HepG2 (cell line): Measurements from ENCODE around the gene SERPINA6. TPM values are rescaled to one million over a fixed set of nuclear protein-coding genes. Genes with fewer than 3 reads are reported as not detected.

Experiments
- CBX1 ChIP-seq: IDR thresholded peaks from one replicate; pipeline ENCODE4 v1.6.1; 2016; ENCODE audit warnings: antibody characterized with exemption, low read depth
- EP300 ChIP-seq, 3 experiments: sonication (generic) in 1 of 3; formaldehyde crosslinking in 1 of 3; IDR thresholded peaks; 2 replicates each; pipeline versions ENCODE4 v1.5.1 to v1.6.1; 2011 to 2020; ENCODE audit warnings: low read depth in 2 of 3, low read length in 2 of 3, borderline replicate concordance in 1 of 3, improper control_type of control experiment in 1 of 3, mild to moderate bottlenecking in 1 of 3, missing genetic modification reagents in 1 of 3, moderate library complexity in 1 of 3
- ETV5 ChIP-seq: IDR thresholded peaks from 2 replicates; pipeline ENCODE4 v1.6.1; 2018; ENCODE audit warnings: missing biosample characterization, missing genetic modification reagents, inconsistent platforms, borderline replicate concordance
- FOXA1 ChIP-seq, 2 experiments: fragments of 450-650 bp in 1 of 2; sonication (generic) in 1 of 2; formaldehyde crosslinking in 1 of 2; IDR thresholded peaks; 2 replicates each; pipeline versions ENCODE4 v1.4.0 to v1.6.1; 2016 to 2020; ENCODE audit warnings: missing genetic modification reagents in 1 of 2
- FOXA3 ChIP-seq: IDR thresholded peaks from 2 replicates; pipeline ENCODE4 v1.6.1; 2016; ENCODE audit warnings: missing genetic modification reagents, missing compliant biosample characterization
- IKZF5 ChIP-seq: IDR thresholded peaks from 2 replicates; pipeline ENCODE4 v1.6.1; 2018; ENCODE audit warnings: missing genetic modification reagents, mild to moderate bottlenecking, missing compliant biosample characterization
- MEF2D ChIP-seq: sonication (generic); formaldehyde crosslinking; IDR thresholded peaks from 2 replicates; pipeline ENCODE4 v1.5.1; 2020; ENCODE audit warnings: mild to moderate bottlenecking, missing genetic modification reagents
- PHF5A ChIP-seq: IDR thresholded peaks from one replicate; pipeline ENCODE4 v1.6.1; 2018; ENCODE audit warnings: low read depth, missing genetic modification reagents; ENCODE audit not compliant: unreplicated experiment
- PPARG ChIP-seq: conservative IDR thresholded peaks from 2 replicates; pipeline ENCODE4 v1.6.1; 2016; ENCODE audit warnings: missing biosample characterization, missing genetic modification reagents
- SOX5 ChIP-seq: IDR thresholded peaks from 2 replicates; pipeline ENCODE4 v1.6.1; 2016; ENCODE audit warnings: borderline replicate concordance
- SRSF1 ChIP-seq: fragments of 200-400 bp; formaldehyde crosslinking; optimal IDR thresholded peaks from 2 replicates; pipeline ENCODE3; 2017; ENCODE audit warnings: mild to moderate bottlenecking, low read depth, low read length, moderate library complexity
- SSRP1 ChIP-seq: IDR thresholded peaks from 2 replicates; pipeline ENCODE4 v1.6.1; 2016; ENCODE audit warnings: control low read depth
- TBX2 ChIP-seq: sonication (generic); formaldehyde crosslinking; IDR thresholded peaks from 2 replicates; pipeline ENCODE4 v1.5.0; 2020; ENCODE audit warnings: missing genetic modification reagents, mild to moderate bottlenecking, borderline replicate concordance
- WIZ ChIP-seq: sonication (generic); formaldehyde crosslinking; IDR thresholded peaks from 2 replicates; pipeline ENCODE4 v1.5.1; 2020; ENCODE audit warnings: mild to moderate bottlenecking, missing genetic modification reagents
- ZMAT3 ChIP-seq: sonication (generic); formaldehyde crosslinking; conservative IDR thresholded peaks from 2 replicates; pipeline ENCODE4 v1.7.0; 2021; ENCODE audit warnings: missing genetic modification reagents
- ZMYM4 ChIP-seq: sonication (generic); formaldehyde crosslinking; IDR thresholded peaks from 2 replicates; pipeline ENCODE4 v1.8.1; 2023; ENCODE audit warnings: mild to moderate bottlenecking, missing genetic modification reagents
- ZNF367 ChIP-seq: sonication (generic); formaldehyde crosslinking; IDR thresholded peaks from 2 replicates; pipeline ENCODE4 v1.4.0; 2020; ENCODE audit warnings: missing genetic modification reagents, borderline replicate concordance
- ZNF382 ChIP-seq: sonication (generic); formaldehyde crosslinking; IDR thresholded peaks from 2 replicates; pipeline ENCODE4 v1.5.0; 2020; ENCODE audit warnings: missing genetic modification reagents, mild to moderate bottlenecking, borderline replicate concordance
- ZNF430 ChIP-seq: sonication (generic); formaldehyde crosslinking; IDR thresholded peaks from 2 replicates; pipeline ENCODE4 v1.9.0; 2021; ENCODE audit warnings: mild to moderate bottlenecking, missing genetic modification reagents
- ZNF614 ChIP-seq: IDR thresholded peaks from 2 replicates; pipeline ENCODE4 v1.6.1; 2018; ENCODE audit warnings: missing biosample characterization, missing genetic modification reagents, inconsistent platforms, borderline replicate concordance
- ZNF746 ChIP-seq: sonication (generic); formaldehyde crosslinking; IDR thresholded peaks from 2 replicates; pipeline ENCODE4 v1.8.0; 2022; ENCODE audit warnings: mild to moderate bottlenecking, missing genetic modification reagents
- ZNF850 ChIP-seq: sonication (generic); formaldehyde crosslinking; conservative IDR thresholded peaks from 2 replicates; pipeline ENCODE4 v1.9.0; 2021; ENCODE audit warnings: mild to moderate bottlenecking, missing genetic modification reagents
- polyA plus RNA-seq, 8 experiments: library from polyadenylated mRNA; depleted of rRNA in 3 of 8; stranded (reverse) in 7 of 8; unstranded in 1 of 8; fragments of >200 nt; fragmentation: Illumina TruSeq in 4 of 8; extraction: Trizol in 4 of 8; gene quantifications; 2 replicates each; pipeline versions ENCODE4 v1.2.1 to v1.2.3, GENCODE V29; 2011 to 2016; ENCODE audit warnings: low read depth in 4 of 8, missing spikeins in 1 of 8, mixed read lengths in 1 of 8; ENCODE audit not compliant: insufficient read depth in 1 of 8
- total RNA-seq, 5 experiments: library from RNA; depleted of rRNA; stranded (reverse); fragments of >200 nt; fragmentation: Illumina TruSeq; extraction: Trizol; gene quantifications; 2 replicates each; pipeline ENCODE4 v1.2.3, GENCODE V29; 2016; ENCODE audit warnings: low read depth in 1 of 5
- TF ChIP-seq, protein P1 (sequence below): sonication (generic); formaldehyde crosslinking; IDR thresholded peaks from 2 replicates; pipeline ENCODE4 v1.9.0; 2022; ENCODE audit warnings: missing genetic modification reagents, mild to moderate bottlenecking, borderline replicate concordance
- TF ChIP-seq, protein P2 (sequence below): sonication (generic); formaldehyde crosslinking; IDR thresholded peaks from 2 replicates; pipeline ENCODE4 v1.5.1; 2020; ENCODE audit warnings: missing genetic modification reagents, mild to moderate bottlenecking, borderline replicate concordance
- TF ChIP-seq, protein P3 (sequence below): sonication (generic); formaldehyde crosslinking; IDR thresholded peaks from 2 replicates; pipeline ENCODE4 v1.9.0; 2021; ENCODE audit warnings: missing genetic modification reagents, mild to moderate bottlenecking, borderline replicate concordance

The SERPINA6 gene
- total and polyA plus RNA-seq, 2 of the 13 experiments (the other 11 are each of a cell fraction or from before 2014, with no cell fraction given), result 260 to 333 TPM

- TF ChIP-seq, protein P1, sequence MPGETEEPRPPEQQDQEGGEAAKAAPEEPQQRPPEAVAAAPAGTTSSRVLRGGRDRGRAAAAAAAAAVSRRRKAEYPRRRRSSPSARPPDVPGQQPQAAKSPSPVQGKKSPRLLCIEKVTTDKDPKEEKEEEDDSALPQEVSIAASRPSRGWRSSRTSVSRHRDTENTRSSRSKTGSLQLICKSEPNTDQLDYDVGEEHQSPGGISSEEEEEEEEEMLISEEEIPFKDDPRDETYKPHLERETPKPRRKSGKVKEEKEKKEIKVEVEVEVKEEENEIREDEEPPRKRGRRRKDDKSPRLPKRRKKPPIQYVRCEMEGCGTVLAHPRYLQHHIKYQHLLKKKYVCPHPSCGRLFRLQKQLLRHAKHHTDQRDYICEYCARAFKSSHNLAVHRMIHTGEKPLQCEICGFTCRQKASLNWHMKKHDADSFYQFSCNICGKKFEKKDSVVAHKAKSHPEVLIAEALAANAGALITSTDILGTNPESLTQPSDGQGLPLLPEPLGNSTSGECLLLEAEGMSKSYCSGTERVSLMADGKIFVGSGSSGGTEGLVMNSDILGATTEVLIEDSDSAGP, result no peak; the same call in 1 of the 2 replicates
- TF ChIP-seq FOXA1 (IDR thresholded peaks at IDR 0.05) (no peak), FOXA1 (CRISPR knock-in tag; IDR thresholded peaks at IDR 0.05) (peak; percentile 84), ZNF614 (CRISPR knock-in tag) (0 out of 2 replicates have a peak, but pooled peaks have one; percentile 39), ZNF367 (CRISPR knock-in tag) (no peak), CBX1 (no peak), EP300 (IDR thresholded peaks at IDR 0.05; ENCODE audit: low read depth in 2 of 2, low read length in 2 of 2) (peak in 1 of 2 experiments; percentile 93; a peak in 2 of 4 replicates), EP300 (CRISPR knock-in tag; IDR thresholded peaks at IDR 0.05; ENCODE audit: borderline replicate concordance) (peak; percentile 54; the same call in 1 of the 2 replicates), ZMYM4 (peak; percentile 43; the same call in 1 of the 2 replicates), SSRP1 (CRISPR knock-in tag) (no peak), FOXA3 (CRISPR knock-in tag) (peak; percentile 91), ZNF850 (no peak), ETV5 (peak; percentile 42; the same call in 1 of the 2 replicates), SRSF1 (no peak), WIZ (CRISPR knock-in tag) (no peak), IKZF5 (peak; percentile 96), TBX2 (peak; percentile 93), ZNF382 (CRISPR knock-in tag) (no peak), ZMAT3 (no peak), MEF2D (CRISPR knock-in tag) (peak; percentile 69; the same call in 1 of the 2 replicates), SOX5 (CRISPR knock-in tag) (peak; percentile 60; the same call in 1 of the 2 replicates), ZNF746 (CRISPR knock-in tag) (no peak), PHF5A (CRISPR knock-in tag) (no peak), PPARG (CRISPR knock-in tag) (peak; percentile 84), ZNF430 (CRISPR knock-in tag) (no peak)
- TF ChIP-seq, protein P2, sequence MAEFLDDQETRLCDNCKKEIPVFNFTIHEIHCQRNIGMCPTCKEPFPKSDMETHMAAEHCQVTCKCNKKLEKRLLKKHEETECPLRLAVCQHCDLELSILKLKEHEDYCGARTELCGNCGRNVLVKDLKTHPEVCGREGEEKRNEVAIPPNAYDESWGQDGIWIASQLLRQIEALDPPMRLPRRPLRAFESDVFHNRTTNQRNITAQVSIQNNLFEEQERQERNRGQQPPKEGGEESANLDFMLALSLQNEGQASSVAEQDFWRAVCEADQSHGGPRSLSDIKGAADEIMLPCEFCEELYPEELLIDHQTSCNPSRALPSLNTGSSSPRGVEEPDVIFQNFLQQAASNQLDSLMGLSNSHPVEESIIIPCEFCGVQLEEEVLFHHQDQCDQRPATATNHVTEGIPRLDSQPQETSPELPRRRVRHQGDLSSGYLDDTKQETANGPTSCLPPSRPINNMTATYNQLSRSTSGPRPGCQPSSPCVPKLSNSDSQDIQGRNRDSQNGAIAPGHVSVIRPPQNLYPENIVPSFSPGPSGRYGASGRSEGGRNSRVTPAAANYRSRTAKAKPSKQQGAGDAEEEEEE (CRISPR knock-in tag), result no peak
- TF ChIP-seq, protein P3, sequence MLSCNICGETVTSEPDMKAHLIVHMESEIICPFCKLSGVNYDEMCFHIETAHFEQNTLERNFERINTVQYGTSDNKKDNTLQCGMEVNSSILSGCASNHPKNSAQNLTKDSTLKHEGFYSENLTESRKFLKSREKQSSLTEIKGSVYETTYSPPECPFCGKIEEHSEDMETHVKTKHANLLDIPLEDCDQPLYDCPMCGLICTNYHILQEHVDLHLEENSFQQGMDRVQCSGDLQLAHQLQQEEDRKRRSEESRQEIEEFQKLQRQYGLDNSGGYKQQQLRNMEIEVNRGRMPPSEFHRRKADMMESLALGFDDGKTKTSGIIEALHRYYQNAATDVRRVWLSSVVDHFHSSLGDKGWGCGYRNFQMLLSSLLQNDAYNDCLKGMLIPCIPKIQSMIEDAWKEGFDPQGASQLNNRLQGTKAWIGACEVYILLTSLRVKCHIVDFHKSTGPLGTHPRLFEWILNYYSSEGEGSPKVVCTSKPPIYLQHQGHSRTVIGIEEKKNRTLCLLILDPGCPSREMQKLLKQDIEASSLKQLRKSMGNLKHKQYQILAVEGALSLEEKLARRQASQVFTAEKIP (CRISPR knock-in tag), result no peak
These were observed 17.4 kb upstream of the SERPINA6 start (continued) for GRCh38 chr14:94340533-94340932.
